ENCODE measurements around the gene CTXN3. TPM values are rescaled to one million over a fixed set of nuclear protein-coding genes. Genes with fewer than 3 reads are reported as not detected.

CTXN3 gene
- total RNA-seq, 1 donor from 2014 or later, result 0.29 TPM

GRCh38 chr5:127650649-127651048, 1.8 kb downstream of the CTXN3 start:
- H3K27me3 Mint-ChIP-seq, result peaks cover 10% of the 10 kb centered on the region
- DNase-seq (ENCODE audit: extremely low spot score, unreplicated experiment), result no peak
- H3K4me1 Mint-ChIP-seq (ENCODE audit: unreplicated experiment), result peaks cover 11% of the 10 kb centered on the region
- no peak overlapping the region for H3K27ac Mint-ChIP-seq
- no peaks in the 10 kb centered on the region for H3K9me3 Mint-ChIP-seq
- no peak for TF ChIP-seq CTCF (conservative IDR thresholded peaks at IDR 0.05)
- H3K4me3 Mint-ChIP-seq, result no peak overlapping the region
- H3K36me3 Mint-ChIP-seq, result no peaks in the 10 kb centered on the region

GRCh38 chr5:127652952-127653611, 4.2 kb downstream of the CTXN3 start:
- H3K27me3 Mint-ChIP-seq, result peaks cover 10% of the 10 kb centered on the region
- DNase-seq (ENCODE audit: extremely low spot score, unreplicated experiment), result no peak
- no peak overlapping the region for H3K27ac Mint-ChIP-seq
- H3K36me3 Mint-ChIP-seq, result no peaks in the 10 kb centered on the region
- H3K4me3 Mint-ChIP-seq, result no peak overlapping the region
- H3K4me1 Mint-ChIP-seq (ENCODE audit: unreplicated experiment), result peaks cover 8% of the 10 kb centered on the region
- H3K9me3 Mint-ChIP-seq, result no peaks in the 10 kb centered on the region
- no peak for TF ChIP-seq CTCF (conservative IDR thresholded peaks at IDR 0.05)

GRCh38 chr5:127656825-127657224, 7.9 kb downstream of the CTXN3 start:
- Mint-ChIP-seq H3K36me3 (no peaks in the 10 kb centered on the region), H3K4me3 (no peak overlapping the region)

GRCh38 chr5:127660047-127660733, 11.3 kb downstream of the CTXN3 start:
- H3K36me3 Mint-ChIP-seq, result no peaks in the 10 kb centered on the region
- H3K4me1 Mint-ChIP-seq (ENCODE audit: unreplicated experiment), result peaks cover 18% of the 10 kb centered on the region
- H3K27me3 Mint-ChIP-seq, result no peaks in the 10 kb centered on the region
- no peak overlapping the region for H3K4me3 Mint-ChIP-seq
- no peak for DNase-seq (ENCODE audit: extremely low spot score, unreplicated experiment)
- H3K27ac Mint-ChIP-seq, result no peak overlapping the region
- H3K9me3 Mint-ChIP-seq, result no peaks in the 10 kb centered on the region
- no peak for TF ChIP-seq CTCF (conservative IDR thresholded peaks at IDR 0.05)

More at GRCh38 chr5:127656825-127657224, 7.9 kb downstream of the CTXN3 start:
- DNase-seq (ENCODE audit: extremely low spot score, unreplicated experiment), result no peak
- no peak for TF ChIP-seq CTCF (conservative IDR thresholded peaks at IDR 0.05)
- Mint-ChIP-seq H3K27ac (no peak overlapping the region), H3K9me3 (no peaks in the 10 kb centered on the region), H3K4me1 (ENCODE audit: unreplicated experiment) (peaks cover 15% of the 10 kb centered on the region), H3K27me3 (peaks cover 4% of the 10 kb centered on the region)

- no peak for TF ChIP-seq CTCF (conservative IDR thresholded peaks at IDR 0.05)
- Mint-ChIP-seq H3K36me3 (no peaks in the 10 kb centered on the region), H3K27ac (no peak overlapping the region), H3K27me3 (no peaks in the 10 kb centered on the region), H3K4me1 (ENCODE audit: unreplicated experiment) (peaks cover 24% of the 10 kb centered on the region), H3K4me3 (no peak overlapping the region), H3K9me3 (no peaks in the 10 kb centered on the region)
- no peak for DNase-seq (ENCODE audit: extremely low spot score, unreplicated experiment)
Observed at GRCh38 chr5:127664093-127664492, 15.2 kb downstream of the CTXN3 start.

All from type B pancreatic cell (in vitro differentiated cells).